Endothelial cell of hepatic sinusoid (primary cell): ENCODE results near the gene CNOT3.
"Not testable (repeated sequence)": the region's sequence is repeated elsewhere in the genome, so short reads cannot be mapped to it uniquely, and the experiment has no call there.

Source experiments
- in situ Hi-C: cut with HindIII; loops from 2 replicates; pipeline ENCODE4 v1.10.0; 2017; ENCODE audit warnings: low sequenced_read_pairs

CNOT3 gene

DNA sequence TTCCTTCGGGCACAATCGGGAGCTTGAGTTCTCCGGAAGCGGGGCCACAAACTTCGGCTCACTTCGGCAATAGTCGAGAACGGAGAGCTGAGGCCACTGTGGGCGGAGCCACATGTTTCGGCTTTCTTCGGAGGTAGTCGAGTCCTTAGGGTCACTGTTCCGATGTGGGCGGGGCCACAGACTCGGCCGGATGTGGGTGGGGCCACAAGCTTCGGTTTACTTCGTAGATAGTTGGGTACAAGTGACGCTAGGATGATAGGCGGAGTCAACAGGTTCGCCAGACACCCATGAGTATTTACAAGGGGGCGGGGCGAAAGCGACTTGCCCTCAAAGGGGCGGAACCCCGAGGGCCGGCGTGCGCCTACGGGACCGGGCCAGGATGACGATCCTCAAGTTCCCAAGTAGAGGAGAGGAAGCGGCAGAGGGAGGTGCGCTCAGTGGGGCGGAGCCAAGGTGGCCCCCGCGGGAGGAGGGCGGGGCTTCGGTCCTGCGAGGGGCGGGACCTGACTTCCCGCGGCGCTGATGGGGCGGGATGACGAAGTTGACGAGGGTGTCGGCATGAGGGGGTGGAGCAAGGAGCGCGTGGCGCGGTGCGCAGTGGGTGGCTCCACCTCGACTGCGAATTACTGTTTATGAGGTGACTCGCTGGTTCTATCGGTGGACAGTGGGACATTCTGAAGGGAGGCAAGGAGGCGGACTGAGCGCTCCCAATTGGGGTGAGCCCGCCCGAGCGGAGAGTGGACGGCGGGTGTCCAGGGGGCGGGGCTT is 52.4 kb downstream of the CNOT3 start:
- in situ Hi-C loops, result no loop called here

DNA sequence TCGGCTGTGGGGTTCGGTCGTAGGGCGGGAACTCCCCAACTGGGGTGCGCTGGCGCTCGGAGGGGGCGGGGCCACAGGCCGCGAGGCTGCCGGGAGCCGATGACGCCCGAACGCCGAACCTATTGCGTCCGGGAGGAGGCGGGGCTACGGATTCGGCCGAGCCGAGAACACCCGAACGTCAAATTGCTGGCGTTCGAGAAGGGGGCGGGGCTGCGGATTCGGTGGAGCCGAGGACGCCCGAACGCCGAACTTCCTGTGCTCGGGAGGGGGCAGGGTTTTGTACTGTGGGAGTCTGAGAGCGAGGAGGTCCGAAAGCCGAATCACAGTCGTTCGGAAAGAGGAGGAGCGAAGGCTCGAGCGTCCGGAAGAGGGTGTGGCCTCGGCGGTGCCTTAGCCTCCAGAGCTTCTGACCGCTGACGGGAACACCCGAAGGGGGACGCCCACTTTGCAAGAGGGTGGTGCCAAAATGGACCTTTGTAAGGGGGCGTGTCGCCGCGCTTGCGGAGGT is 53.0 kb downstream of the CNOT3 start:
- in situ Hi-C loops, result no loop called here

DNA sequence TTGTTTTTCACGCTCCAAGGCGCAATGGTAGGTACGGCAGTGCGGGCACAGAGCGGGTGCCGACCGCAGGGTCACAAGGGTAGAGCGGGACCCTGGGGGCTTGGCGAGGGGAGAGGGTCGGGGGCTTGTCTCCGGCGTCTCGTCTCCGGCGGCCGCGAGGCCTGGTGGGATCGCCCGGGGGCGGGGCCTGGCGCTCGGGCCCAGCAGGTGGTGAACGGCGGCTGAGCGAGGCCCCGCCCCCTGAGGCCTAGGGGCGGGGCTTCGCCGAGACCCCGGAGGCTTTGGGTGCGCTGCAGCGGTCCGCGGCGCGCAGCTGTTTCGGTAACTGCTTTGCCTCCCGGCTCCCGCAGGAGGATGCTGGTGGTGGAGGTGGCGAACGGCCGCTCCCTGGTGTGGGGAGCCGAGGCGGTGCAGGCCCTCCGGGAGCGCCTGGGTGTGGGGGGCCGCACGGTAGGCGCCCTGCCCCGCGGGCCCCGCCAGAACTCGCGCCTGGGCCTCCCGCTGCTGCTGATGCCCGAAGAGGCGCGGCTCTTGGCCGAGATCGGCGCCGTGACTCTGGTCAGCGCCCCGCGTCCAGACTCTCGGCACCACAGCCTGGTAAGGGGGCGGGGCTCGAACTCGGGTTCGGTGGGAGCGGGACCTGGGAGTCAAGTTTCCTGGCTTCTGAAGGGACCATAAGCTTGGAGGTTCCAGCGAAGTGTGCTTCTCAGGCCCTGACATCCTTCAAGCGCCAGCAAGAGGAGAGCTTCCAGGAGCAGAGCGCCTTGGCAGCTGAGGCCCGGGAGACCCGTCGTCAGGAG is 53.6 kb downstream of the CNOT3 start, which contains the start of gene TSEN34:
TSS of gene TSEN34 (plus strand) at position 298 of the 800 bp plus-strand sequence. CDS start at position 355, 57 bp downstream.
- in situ Hi-C loops, result no loop called here

DNA sequence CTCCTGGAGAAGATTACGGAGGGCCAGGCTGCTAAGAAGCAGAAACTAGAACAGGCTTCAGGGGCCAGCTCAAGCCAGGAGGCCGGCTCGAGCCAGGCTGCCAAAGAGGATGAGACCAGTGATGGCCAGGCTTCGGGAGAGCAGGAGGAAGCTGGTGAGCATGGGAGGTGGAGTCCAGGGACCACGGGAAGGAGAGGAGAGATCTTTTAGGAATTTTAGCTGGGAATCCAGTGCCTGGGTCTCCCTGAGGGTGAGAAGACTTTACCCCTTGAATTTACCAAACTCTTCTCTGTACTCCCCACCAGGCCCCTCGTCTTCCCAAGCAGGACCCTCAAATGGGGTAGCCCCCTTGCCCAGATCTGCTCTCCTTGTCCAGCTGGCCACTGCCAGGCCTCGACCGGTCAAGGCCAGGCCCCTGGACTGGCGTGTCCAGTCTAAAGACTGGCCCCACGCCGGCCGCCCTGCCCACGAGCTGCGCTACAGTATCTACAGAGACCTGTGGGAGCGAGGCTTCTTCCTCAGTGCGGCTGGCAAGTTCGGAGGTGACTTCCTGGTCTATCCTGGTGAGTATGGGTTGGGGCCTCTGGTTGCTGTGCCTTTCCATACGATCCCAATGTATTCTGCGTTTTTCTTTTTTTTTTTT is 54.4 kb downstream of the CNOT3 start:
- in situ Hi-C loops, result no loop called here

DNA sequence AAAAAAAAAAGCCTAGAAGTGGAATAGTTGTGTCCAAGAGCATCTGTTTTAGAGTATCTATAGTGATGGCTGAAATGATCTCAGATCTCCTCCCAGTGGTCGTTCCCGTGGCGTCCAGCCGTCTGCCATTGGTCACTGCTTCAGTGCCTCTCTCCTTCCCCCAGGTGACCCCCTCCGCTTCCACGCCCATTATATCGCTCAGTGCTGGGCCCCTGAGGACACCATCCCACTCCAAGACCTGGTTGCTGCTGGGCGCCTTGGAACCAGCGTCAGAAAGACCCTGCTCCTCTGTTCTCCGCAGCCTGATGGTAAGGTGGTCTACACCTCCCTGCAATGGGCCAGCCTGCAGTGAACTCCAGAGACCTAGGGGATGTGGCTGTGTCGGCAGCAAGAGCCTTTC is 55.4 kb downstream of the CNOT3 start:
- in situ Hi-C loops, result no loop called here

DNA sequence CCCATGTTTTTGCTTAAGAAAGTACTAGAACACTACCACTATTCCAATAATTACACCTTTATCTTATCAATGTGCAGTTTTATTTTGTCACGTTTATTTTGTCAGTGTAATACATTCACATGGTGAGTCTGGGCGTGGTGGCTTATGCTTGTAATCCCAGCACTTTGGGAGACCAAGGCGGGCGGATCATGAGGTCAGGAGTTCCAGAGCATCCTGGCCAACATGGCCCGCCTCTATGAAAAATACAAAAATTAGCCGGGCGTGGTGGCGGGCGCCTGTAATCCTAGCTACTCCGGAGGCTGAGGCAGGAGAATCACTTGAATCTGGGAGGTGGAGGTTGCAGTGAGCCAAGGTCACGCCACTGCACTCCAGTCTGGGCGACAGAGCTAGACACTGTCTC is 56.9 kb downstream of the CNOT3 start:
- in situ Hi-C loops, result not testable (repeated sequence)

DNA sequence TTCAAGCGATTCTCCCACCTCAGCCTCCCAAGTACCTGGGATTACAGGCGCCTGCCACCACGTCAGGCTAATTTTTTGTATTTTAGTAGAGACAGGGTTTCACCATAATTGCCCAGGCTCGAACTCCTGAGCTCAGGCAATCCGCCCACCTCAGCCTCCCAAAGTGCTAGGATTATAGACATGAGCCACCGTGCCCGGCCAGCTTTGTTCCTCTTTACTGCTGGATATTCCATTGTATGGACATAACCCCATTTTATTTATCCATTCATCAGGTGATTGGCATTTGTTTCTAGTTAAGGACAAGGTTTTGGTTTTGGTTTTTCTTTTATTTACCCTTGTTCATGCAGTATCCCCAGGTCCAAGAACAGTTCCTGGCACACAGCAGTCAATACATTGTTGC is 59.0 kb downstream of the CNOT3 start:
- in situ Hi-C loops, result no loop called here

DNA sequence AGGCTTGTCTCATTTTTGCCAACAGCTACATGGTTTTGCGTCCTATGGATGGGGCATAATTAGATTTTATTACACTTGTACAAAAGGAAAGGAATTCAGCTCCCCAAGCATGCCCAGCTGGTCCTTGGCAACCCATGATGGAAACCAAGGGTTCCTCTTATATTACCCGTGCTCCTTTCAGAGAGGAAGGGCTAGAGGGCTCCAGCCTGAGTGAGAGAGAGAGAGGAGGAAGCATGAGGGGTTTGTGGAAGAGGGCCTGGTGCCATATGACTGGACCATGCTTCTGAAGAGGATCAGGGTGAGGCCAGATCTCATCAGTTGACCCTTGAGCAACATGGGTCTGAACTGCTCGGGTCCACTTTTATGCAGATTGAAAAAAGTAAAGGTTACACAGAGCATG is 59.6 kb downstream of the CNOT3 start:
- in situ Hi-C loops, result no loop called here

DNA sequence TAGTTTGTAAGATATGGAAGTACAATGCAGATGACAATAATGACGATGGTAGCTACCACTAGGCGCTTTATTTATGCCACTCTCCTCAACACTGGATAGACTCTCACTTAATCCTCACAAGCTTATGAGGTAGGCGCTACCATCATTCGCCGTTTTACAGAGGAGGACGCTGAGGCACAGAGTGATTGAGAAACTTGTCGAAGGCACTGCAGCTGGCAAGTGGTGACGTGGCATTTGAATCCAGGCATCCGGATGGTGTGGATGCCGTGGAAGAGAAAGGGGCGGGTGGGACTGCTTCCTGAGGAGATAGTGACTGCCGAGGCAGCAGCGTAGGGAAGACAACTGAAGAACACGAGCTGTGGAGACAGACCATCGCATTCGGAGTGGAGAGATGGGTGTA is 61.8 kb downstream of the CNOT3 start:
- in situ Hi-C loops, result no loop called here

DNA sequence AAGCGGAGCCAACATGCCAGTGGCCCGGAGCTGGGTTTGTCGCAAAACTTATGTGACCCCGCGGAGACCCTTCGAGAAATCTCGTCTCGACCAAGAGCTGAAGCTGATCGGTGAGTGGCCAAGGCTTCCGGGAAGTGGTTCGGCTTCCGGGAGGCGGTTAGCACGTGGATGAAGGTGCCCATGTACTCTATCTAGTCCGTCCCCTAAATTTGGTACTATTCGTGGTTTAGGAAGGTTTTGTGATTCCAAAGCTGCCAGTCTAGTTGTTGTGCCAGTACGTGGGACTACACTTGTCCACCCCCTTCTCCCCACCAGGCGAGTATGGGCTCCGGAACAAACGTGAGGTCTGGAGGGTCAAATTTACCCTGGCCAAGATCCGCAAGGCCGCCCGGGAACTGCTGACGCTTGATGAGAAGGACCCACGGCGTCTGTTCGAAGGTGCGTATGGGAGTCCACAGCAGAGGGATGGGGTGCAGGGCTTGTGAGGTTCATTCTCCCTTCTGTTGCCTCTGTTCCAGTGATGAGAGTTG is 63.7 kb downstream of the CNOT3 start:
- in situ Hi-C loops, result no loop called here

DNA sequence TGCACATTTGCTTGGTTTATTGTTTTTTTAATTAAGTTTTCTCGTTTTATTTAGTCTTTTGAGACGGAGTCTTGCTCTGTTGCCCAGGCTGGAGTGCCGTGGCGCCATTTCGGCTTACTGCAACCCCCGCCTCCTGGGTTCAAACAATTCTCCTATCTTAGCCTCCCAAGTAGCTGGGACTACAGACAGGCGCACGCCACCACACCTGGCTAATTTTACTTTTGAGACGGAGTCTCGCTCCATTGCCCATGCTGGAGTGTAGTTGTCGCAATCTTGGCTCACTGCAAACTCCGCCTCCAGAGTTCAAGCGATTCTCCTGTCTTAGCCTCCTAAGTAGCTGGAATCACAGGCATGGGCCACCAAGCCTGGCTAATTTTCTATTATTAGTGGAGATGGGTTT is 64.4 kb downstream of the CNOT3 start:
- in situ Hi-C loops, result no loop called here

DNA sequence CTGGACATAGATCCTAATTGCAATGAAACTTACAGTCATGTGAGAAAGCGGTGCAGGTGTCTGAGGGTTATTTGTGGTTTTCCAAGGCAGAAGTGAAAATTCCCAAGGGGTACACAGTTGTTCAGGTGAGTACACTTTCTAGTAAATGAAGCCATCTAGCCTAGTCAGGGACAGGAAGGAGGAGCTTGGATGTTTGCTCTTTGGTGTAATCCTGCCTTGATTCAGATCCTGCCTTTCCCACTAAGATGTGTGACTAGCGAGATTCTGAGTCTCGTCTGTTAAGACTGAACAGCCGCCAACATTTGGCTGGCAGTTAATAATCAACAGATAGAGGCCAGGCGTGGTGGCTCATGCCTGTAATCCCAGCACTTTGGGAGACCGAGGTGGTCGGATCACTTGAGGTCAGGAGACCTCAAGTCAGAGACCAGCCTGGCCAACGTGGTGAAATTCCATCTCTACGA is 65.6 kb downstream of the CNOT3 start:
- in situ Hi-C loops, result no loop called here

DNA sequence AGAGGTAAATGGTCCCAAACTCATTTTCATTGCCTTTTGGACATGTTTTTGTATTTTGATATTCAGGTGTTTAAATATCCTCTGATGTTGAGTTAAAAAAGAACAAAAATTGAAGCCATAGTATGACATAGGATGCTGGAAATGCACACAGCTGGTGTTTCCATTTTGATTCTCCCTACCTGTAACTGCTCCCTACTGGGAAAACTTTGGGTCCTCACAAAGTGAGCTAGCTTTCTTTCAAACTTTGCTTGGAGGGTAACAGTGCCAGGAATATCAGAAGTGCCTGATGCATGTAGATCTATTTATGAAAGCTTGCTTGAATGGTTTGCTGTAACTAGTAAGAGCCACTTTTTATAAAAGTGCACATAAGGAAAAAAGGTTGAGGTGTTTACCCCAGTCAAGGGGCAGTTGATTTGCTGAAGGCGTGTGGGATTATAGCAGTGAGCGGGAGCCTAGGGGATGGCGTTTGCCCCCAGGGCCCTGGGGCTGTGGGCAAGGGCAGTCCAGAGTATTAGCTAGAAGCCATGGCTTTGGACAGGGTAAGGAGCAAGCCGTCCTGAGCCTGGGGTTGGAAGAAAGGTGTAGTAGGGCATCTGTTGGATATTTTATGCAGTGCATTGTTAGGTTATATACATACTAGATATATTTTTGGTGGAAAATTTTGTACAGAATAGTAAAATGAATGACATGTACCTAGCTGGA is 67.4 kb downstream of the CNOT3 start:
- in situ Hi-C loops, result loop anchor here (5.0 kb wide), 1 partner anchor 48 kb away; the partner anchor contains the start of gene LENG1
